ENCODE measurements around the gene SEC23A. TPM values are rescaled to one million over a fixed set of nuclear protein-coding genes. Genes with fewer than 3 reads are reported as not detected.

The SEC23A gene
- total and polyA plus RNA-seq, 12 donors = 10.9 to 201 (median 92.5) TPM

- Histone ChIP-seq H3K27me3 (no peaks in the 10 kb centered on the region), H3K27ac (no peak overlapping the region), H3K4me3 (no peak overlapping the region), H3K9me3 (replicated peaks in 1 of 3) (no peaks in the 10 kb centered on the region), H3K4me1 (replicated peaks in 1 of 2) (no peaks in the 10 kb centered on the region), H3K36me3 (replicated peaks in 1 of 2) (peaks cover 0 to 72% of the 10 kb centered on the region in 2 donors)
- no peak for DNase-seq
- intact Hi-C loops (cut with DNase I) = no loop called here
- no peak for TF ChIP-seq CTCF (IDR thresholded peaks at IDR 0.05)
Measured at GRCh38 chr14:39035336-39035735, 67.7 kb downstream of the SEC23A start.

- intact Hi-C loops (cut with DNase I) = no loop called here
- DNase-seq = no peak
- Histone ChIP-seq H3K9me3 (replicated peaks in 1 of 3) (no peaks in the 10 kb centered on the region), H3K4me1 (replicated peaks in 1 of 2) (no peaks in the 10 kb centered on the region), H3K27ac (no peak overlapping the region), H3K36me3 (replicated peaks in 1 of 2) (peaks cover 0 to 72% of the 10 kb centered on the region in 2 donors), H3K4me3 (no peak overlapping the region), H3K27me3 (no peaks in the 10 kb centered on the region)
- TF ChIP-seq CTCF (IDR thresholded peaks at IDR 0.05) (no peak), POLR2A (IDR thresholded peaks at IDR 0.05) (no peak)
- 65 to 75% (median 74%) methylated on average over 3 of the region's 3 CpGs for WGBS, 4 donors
Measured at GRCh38 chr14:39034481-39035296, 68.3 kb downstream of the SEC23A start.

GRCh38 chr14:39033371-39033770 lies 69.7 kb downstream of the SEC23A start:
- peaks cover 0 to 63% of the 10 kb centered on the region in 2 donors for H3K36me3 ChIP-seq (replicated peaks in 1 of 2)
- H3K27me3 ChIP-seq = no peaks in the 10 kb centered on the region
- H3K4me3 ChIP-seq = no peak overlapping the region
- intact Hi-C loops (cut with DNase I) = no loop called here
- WGBS, 4 donors = 90 to 91% (median 90%) methylated on average over 4 of the region's 4 CpGs
- H3K27ac ChIP-seq = no peak overlapping the region
- H3K4me1 ChIP-seq (replicated peaks in 1 of 2) = no peaks in the 10 kb centered on the region
- no peaks in the 10 kb centered on the region for H3K9me3 ChIP-seq (replicated peaks in 1 of 3)
- TF ChIP-seq POLR2A (IDR thresholded peaks at IDR 0.05) (no peak), CTCF (IDR thresholded peaks at IDR 0.05) (no peak)
- no peak for DNase-seq

GRCh38 chr14:39030209-39030608 lies 72.8 kb downstream of the SEC23A start:
- 89 to 98% (median 97%) methylated on average over 4 to 10 of the region's 10 CpGs for WGBS, 4 donors
- Histone ChIP-seq H3K4me1 (replicated peaks in 1 of 2) (no peaks in the 10 kb centered on the region), H3K36me3 (replicated peaks in 1 of 2) (peaks cover 0 to 31% of the 10 kb centered on the region in 2 donors), H3K9me3 (replicated peaks in 1 of 3) (no peaks in the 10 kb centered on the region), H3K27ac (no peak overlapping the region), H3K27me3 (no peaks in the 10 kb centered on the region), H3K4me3 (no peak overlapping the region)
- DNase-seq = no peak
- TF ChIP-seq POLR2A (IDR thresholded peaks at IDR 0.05) = no peak
- intact Hi-C loops (cut with DNase I) = no loop called here

- intact Hi-C loops (cut with DNase I) = no loop called here
- no peaks in the 10 kb centered on the region for H3K9me3 ChIP-seq (replicated peaks in 1 of 3)
- H3K27ac ChIP-seq = no peak overlapping the region
- TF ChIP-seq CTCF (IDR thresholded peaks at IDR 0.05) (no peak), POLR2A (IDR thresholded peaks at IDR 0.05) (no peak)
- 88 to 96% (median 93%) methylated on average over 8 of the region's 8 CpGs for WGBS, 4 donors
- H3K4me3 ChIP-seq = no peak overlapping the region
- peaks cover 0 to 31% of the 10 kb centered on the region in 2 donors for H3K36me3 ChIP-seq (replicated peaks in 1 of 2)
- H3K4me1 ChIP-seq (replicated peaks in 1 of 2) = no peaks in the 10 kb centered on the region
- no peak for DNase-seq
- no peaks in the 10 kb centered on the region for H3K27me3 ChIP-seq
Measured at GRCh38 chr14:39029789-39030188, 73.2 kb downstream of the SEC23A start.

All from adrenal gland (tissue), 12 donors.